Adrenal gland (tissue), 5 donors: ENCODE results near the gene GPATCH11.

ENCODE experiments used
- CTCF ChIP-seq, 6 experiments: fragments of 450-650 bp in 4 of 6; fragments of 200-600 bp in 2 of 6; sonication (generic) in 1 of 6; IDR thresholded peaks; 1 replicate in 5 of 6; 2 replicates in 1 of 6; pipeline versions ENCODE4 v1.5.1 to v1.8.0; 2016 to 2021; ENCODE audit warnings: antibody characterized with exemption in 6 of 6, mild to moderate bottlenecking in 2 of 6, moderate library complexity in 1 of 6
- POLR2A ChIP-seq, 2 donors: fragments of 450-650 bp; IDR thresholded peaks; one replicate each; pipeline ENCODE4 v1.6.1; 2017; ENCODE audit warnings: antibody characterized with exemption in 2 of 2, mild to moderate bottlenecking in 2 of 2, moderate library complexity in 1 of 2
- donor health status: DM: no; HTN: no; CAD: no.

- TF ChIP-seq CTCF (IDR thresholded peaks at IDR 0.05): no peak
- no peak for TF ChIP-seq POLR2A (IDR thresholded peaks at IDR 0.05)
Measured at GRCh38 chr2:37080689-37081088, 3.6 kb upstream of the GPATCH11 start.
